Panc1 (cell line): ENCODE measurements around the gene CORIN. TPM values are rescaled to one million over a fixed set of nuclear protein-coding genes. Genes with fewer than 3 reads are reported as not detected.

ENCODE experiments used
- ATAC-seq: fragments of 200-7000 bp; cut with Tn5 transposase; 2 replicates; pipeline ENCODE4 v1.9.1; 2020; ENCODE audit warnings: mild to moderate bottlenecking, moderate library complexity
- BruUV-seq: library from RNA; stranded (reverse); fragments of 400-500 nt; replicated peaks from 2 replicates; lab custom pipeline; 2021; lab: Mats Ljungman, UMichigan
- CTCF ChIA-PET: fragments of 300-600 bp; sonication (Branson Sonifier 250); formaldehyde crosslinking; loops from one replicate; lab custom pipeline; 2022; ENCODE audit warnings: antibody characterized with exemption; lab: Charles Lee
- POLR2A ChIA-PET: fragments of 300-600 bp; sonication (Branson Sonifier 250); formaldehyde crosslinking; loops from one replicate; lab custom pipeline; 2022; ENCODE audit warnings: antibody characterized with exemption; lab: Charles Lee
- DNase-seq: peaks from one replicate; pipeline ENCODE4 v3.0.0-alpha.2; 2010; ENCODE audit warnings: low read depth, low spot score
- H3K27ac ChIP-seq: 2 replicates; pipeline ENCODE4 v1.5.1; 2011; ENCODE audit warnings: mild to moderate bottlenecking, low read length, inconsistent platforms
- H3K27me3 ChIP-seq: fragments of 200-500 bp; sonication (Bioruptor generic); 2 replicates; pipeline ENCODE4 v1.6.0; 2014; ENCODE audit warnings: low read length, inconsistent platforms; ENCODE audit not compliant: control insufficient read depth, insufficient read depth
- H3K36me3 ChIP-seq: fragments of 200-500 bp; sonication (Bioruptor generic); 2 replicates; pipeline ENCODE4 v1.5.1; 2014; ENCODE audit warnings: inconsistent platforms, mild to moderate bottlenecking, low read length, moderate library complexity; ENCODE audit not compliant: control insufficient read depth, insufficient read depth
- H3K4me1 ChIP-seq: 2 replicates; pipeline ENCODE4 v1.5.1; 2011; ENCODE audit warnings: inconsistent platforms, mild to moderate bottlenecking, low read length, moderate library complexity; ENCODE audit not compliant: control insufficient read depth, insufficient read depth
- H3K4me3 ChIP-seq, 2 experiments: 2 replicates each; pipeline ENCODE4 v1.5.1; 2011 to 2012; ENCODE audit warnings: low read depth in 2 of 2, low read length in 2 of 2, mild to moderate bottlenecking in 2 of 2, inconsistent platforms in 1 of 2, moderate library complexity in 1 of 2
- H3K9me3 ChIP-seq: fragments of 200-500 bp; sonication (Bioruptor generic); 2 replicates; pipeline ENCODE4 v1.5.1; 2014; ENCODE audit warnings: low read depth, mild to moderate bottlenecking, inconsistent platforms, low read length, moderate library complexity; ENCODE audit not compliant: control insufficient read depth, insufficient read depth
- CTCF ChIP-seq: fragments of 450-650 bp; IDR thresholded peaks from 2 replicates; pipeline ENCODE4 v1.5.1; 2017; ENCODE audit warnings: mild to moderate bottlenecking
- POLR2AphosphoS5 ChIP-seq: IDR thresholded peaks from 2 replicates; pipeline ENCODE4 v1.6.1; 2012; ENCODE audit warnings: mild to moderate bottlenecking, low read depth, low read length, moderate library complexity
- REST ChIP-seq, 2 experiments: IDR thresholded peaks; 2 replicates each; pipeline ENCODE4 v1.6.1; 2011 to 2012; ENCODE audit warnings: low read depth in 2 of 2, control low read depth in 1 of 2, low read length in 1 of 2, mild to moderate bottlenecking in 1 of 2, moderate library complexity in 1 of 2; ENCODE audit not compliant: insufficient read depth in 1 of 2
- SIN3A ChIP-seq: IDR thresholded peaks from 2 replicates; pipeline ENCODE4 v1.6.1; 2012; ENCODE audit warnings: low read depth, mild to moderate bottlenecking, low read length, moderate library complexity, borderline replicate concordance; ENCODE audit not compliant: insufficient read depth
- TCF7L2 ChIP-seq: IDR thresholded peaks from 2 replicates; pipeline ENCODE4 v1.6.1; 2011; ENCODE audit warnings: mild to moderate bottlenecking, low read depth, low read length, inconsistent platforms
- in situ Hi-C: cut with HindIII; loops from 2 replicates; pipeline ENCODE4 v1.10.0; 2016; ENCODE audit warnings: low sequenced_read_pairs, low pct_unique_long_range_greater_than_20kb
- intact Hi-C: fragments of 100-400 bp; cut with micrococcal nuclease; formaldehyde crosslinking; loops from one replicate; pipeline ENCODE4 v1.10.0; 2022; ENCODE audit not compliant: unreplicated experiment
- total RNA-seq: library from RNA; stranded (reverse); gene quantifications from one replicate; pipeline ENCODE4 v1.2.1, GENCODE V29; 2021; ENCODE audit not compliant: unreplicated experiment

Gene CORIN
- total RNA-seq, 1 experiment from 2014 or later: not detected

GRCh38 chr4:47879458-47879857 is 41.6 kb upstream of the CORIN start:
- no peak for TF ChIP-seq REST (IDR thresholded peaks at IDR 0.05; ENCODE audit: insufficient read depth in 1 of 2, low read depth in 2 of 2, low read length in 1 of 2)
- no peak for TF ChIP-seq POLR2AphosphoS5
- no peak for TF ChIP-seq CTCF
- TF ChIP-seq SIN3A: no peak
- no peak for TF ChIP-seq TCF7L2
- H3K27me3 ChIP-seq: no peaks in the 10 kb centered on the region
- ChIA-PET POLR2A (no interaction called here), CTCF (no interaction called here)
- no TSS peak for BruUV-seq
- no peak overlapping the region for H3K27ac ChIP-seq
- H3K36me3 ChIP-seq: peaks cover 31% of the 10 kb centered on the region
- no peaks in the 10 kb centered on the region for H3K9me3 ChIP-seq
- H3K4me3 ChIP-seq: no peak overlapping the region
- no peak for DNase-seq
- intact Hi-C loops: no loop called here
- H3K4me1 ChIP-seq: no peaks in the 10 kb centered on the region
- in situ Hi-C loops: no loop called here
- ATAC-seq: no peak

- H3K9me3 ChIP-seq: no peaks in the 10 kb centered on the region
- H3K27me3 ChIP-seq: no peaks in the 10 kb centered on the region
- BruUV-seq: no TSS peak
- no peak overlapping the region for H3K27ac ChIP-seq
- TF ChIP-seq TCF7L2 (no peak), CTCF (no peak), POLR2AphosphoS5 (no peak), SIN3A (no peak), REST (IDR thresholded peaks at IDR 0.05; ENCODE audit: insufficient read depth in 1 of 2, low read depth in 2 of 2, low read length in 1 of 2) (no peak)
- intact Hi-C loops (no loop called here), in situ Hi-C loops (no loop called here)
- ATAC-seq (no peak), DNase-seq (no peak)
- H3K36me3 ChIP-seq: peaks cover 20% of the 10 kb centered on the region
- ChIA-PET POLR2A (interaction anchor here (0.6 kb wide), 1 partner anchor 20 kb away, joined by 3 read pairs; no protein-coding TSS in a partner anchor), CTCF (no interaction called here)
- H3K4me1 ChIP-seq: no peaks in the 10 kb centered on the region
- no peak overlapping the region for H3K4me3 ChIP-seq
Measured at GRCh38 chr4:47876784-47877546, 39.1 kb upstream of the CORIN start.
